ENCODE data around the gene RAB11FIP4.

Gene RAB11FIP4

DNA sequence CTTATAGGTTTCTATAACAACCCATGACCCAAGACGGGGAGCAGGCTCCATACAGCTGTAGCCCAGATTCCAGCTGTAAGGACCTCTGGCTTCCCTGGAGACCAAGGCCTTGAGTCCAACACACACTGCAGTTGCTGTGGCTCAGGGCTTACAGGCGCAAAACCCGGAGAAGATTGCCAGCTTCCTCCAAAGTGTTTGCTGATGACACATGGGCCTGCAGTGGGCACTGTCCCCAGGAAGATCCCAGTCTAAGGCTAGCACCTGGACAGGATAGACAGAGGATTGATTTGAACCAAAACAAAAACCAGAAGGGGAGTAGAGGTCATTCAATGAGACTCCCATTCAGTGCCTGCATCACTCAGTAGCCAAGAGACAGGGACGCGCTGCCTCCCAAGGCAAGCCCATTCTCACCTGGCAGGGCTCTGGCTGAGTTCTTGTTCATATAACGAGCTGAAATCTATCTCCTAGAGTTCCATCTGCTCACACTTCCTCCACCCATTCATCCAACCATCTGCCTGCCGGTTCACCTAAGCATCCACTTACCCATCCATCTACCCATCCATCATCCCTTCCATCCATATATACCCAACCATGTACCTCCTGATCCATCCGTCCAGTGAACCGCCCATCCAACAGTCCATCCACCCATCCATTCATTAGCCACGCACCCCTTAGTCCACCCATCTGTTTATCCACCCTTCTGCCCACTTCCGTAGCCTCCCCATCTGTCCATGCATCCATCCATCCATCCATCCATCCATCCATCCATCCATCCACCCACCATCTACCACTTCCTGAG lies 10.2 kb downstream of the RAB11FIP4 start:
- TF ChIP-seq, protein P1, sequence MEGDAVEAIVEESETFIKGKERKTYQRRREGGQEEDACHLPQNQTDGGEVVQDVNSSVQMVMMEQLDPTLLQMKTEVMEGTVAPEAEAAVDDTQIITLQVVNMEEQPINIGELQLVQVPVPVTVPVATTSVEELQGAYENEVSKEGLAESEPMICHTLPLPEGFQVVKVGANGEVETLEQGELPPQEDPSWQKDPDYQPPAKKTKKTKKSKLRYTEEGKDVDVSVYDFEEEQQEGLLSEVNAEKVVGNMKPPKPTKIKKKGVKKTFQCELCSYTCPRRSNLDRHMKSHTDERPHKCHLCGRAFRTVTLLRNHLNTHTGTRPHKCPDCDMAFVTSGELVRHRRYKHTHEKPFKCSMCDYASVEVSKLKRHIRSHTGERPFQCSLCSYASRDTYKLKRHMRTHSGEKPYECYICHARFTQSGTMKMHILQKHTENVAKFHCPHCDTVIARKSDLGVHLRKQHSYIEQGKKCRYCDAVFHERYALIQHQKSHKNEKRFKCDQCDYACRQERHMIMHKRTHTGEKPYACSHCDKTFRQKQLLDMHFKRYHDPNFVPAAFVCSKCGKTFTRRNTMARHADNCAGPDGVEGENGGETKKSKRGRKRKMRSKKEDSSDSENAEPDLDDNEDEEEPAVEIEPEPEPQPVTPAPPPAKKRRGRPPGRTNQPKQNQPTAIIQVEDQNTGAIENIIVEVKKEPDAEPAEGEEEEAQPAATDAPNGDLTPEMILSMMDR (IDR thresholded peaks at IDR 0.05; ENCODE audit: low read depth, low read length): no peak
- no peak for DNase-seq (ENCODE audit: extremely low read depth, low read depth)

DNA sequence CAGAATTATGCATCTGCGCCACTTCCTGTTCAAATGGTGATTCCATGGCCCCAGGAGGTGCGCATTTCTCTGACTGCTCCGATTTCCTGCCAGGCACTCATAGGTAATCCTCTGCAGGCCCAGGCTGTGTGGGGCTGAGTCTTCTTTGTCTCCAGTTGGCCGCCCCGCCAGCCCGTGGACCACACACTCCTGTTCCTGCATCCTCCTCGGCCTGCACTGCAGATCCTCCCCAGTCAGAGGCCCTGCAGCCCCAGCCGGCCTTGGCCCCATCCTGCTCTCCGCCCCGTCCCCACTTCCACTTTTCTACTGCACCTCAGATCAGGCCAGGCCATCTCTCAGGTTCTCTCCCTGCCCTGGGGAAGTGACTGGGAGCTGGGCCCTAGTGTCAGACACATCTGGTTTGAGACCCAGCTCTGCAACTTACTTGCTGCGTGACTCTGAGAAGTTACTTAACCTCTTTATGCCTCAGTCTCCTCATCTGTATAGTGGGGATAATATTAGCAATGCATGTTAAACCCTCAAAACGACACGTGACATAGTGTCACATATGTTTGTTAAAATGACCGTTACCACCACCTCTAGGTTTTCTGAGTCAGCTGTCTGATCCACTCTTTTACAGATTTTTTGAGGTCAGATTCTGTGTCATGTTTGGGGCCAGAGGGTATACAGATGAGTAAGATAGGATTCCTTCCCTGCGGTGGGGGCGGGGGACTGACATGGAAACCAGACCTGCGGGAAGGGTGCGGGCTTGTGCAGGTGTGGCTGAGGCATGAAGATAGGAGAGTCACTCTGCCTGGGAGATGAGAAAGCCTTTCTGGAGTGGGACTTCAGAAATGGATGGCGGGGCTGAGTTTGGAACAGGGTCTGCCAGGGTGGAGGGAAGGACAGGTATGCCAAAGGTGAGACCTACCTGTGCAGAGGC lies 12.8 kb downstream of the RAB11FIP4 start:
- no peak for DNase-seq (ENCODE audit: extremely low read depth, low read depth)
- TF ChIP-seq, protein P1 (IDR thresholded peaks at IDR 0.05; ENCODE audit: low read depth, low read length): no peak

DNA sequence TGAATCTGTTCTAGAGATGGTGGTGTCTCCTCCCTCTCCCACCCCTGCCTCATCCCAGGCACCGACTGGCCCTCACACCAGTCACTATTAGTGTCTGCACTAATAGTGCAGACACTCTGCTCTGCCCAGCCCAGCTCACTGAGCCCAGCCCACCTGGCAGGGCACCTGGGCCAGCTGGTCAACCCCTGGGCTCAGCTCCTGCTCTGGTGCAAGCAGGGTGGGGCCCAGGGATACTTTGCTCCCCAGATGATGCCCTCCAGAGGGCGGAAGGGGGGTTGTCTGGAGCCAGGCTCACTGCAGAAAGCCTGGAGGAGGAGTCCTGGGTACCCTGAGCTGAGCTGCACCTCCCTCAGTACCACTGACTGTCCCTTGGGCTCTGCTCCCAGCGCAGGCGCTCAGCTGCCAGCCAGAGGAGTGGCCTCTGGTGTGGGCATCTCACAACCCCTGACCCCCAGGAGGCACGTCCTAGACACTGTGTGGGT lies 14.5 kb downstream of the RAB11FIP4 start:
- DNase-seq (ENCODE audit: extremely low read depth, low read depth): no peak

DNA sequence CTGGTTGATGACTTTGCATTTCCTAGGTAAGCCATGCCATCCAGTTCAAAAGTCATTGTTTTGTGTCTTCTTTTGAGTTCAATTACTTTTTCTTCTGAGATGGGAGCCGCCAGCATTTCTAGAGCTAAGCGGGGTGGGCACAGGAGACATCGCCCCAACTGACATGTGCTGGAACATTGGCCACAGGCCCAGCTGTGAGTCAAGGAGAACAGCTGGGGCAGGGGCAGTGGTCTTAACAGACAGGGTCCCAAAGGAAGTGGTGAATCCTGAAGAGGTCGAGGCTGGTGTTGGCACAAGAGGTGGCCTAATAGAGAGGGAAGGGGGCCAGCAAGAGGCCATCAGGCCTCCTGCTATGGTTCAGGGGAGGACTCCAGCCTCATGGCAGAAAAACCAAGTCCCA lies 17.1 kb downstream of the RAB11FIP4 start:
- no peak for DNase-seq (ENCODE audit: extremely low read depth, low read depth)
- TF ChIP-seq, protein P1 (IDR thresholded peaks at IDR 0.05; ENCODE audit: low read depth, low read length): no peak

More for the DNA sequence above, 14.5 kb downstream of the RAB11FIP4 start:
- TF ChIP-seq, protein P1 (IDR thresholded peaks at IDR 0.05; ENCODE audit: low read depth, low read length): no peak

DNA sequence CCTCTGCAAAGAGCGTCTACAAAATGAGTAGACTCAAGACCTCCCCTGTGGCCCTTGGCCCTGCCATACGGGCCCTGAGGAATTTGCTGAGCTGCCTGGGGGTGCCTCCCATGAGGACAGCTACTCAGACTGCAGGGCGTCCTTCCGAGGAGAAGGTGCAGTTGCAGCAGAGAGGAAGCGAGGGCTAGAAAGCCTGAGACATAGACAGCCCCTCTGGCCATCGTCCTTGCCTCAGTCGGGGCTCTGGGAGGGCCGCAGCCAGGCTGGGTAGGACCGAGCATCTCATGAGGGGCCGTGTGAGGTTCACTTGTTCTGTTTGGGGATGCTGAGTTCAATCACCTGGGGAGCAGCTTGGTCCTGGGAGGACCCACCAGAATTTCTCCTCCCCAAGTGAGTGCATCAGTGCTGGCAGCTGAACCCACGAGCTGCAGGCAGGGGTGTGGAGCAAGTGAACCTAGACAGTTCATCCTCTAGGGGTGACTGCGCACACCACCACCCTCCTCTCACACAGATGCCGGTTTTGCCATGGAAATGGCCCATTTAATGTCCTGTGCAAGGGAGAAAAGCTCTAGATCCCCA lies 20.3 kb downstream of the RAB11FIP4 start:
- no peak for DNase-seq (ENCODE audit: extremely low read depth, low read depth)
- TF ChIP-seq, protein P1 (IDR thresholded peaks at IDR 0.05; ENCODE audit: low read depth, low read length): no peak

DNA sequence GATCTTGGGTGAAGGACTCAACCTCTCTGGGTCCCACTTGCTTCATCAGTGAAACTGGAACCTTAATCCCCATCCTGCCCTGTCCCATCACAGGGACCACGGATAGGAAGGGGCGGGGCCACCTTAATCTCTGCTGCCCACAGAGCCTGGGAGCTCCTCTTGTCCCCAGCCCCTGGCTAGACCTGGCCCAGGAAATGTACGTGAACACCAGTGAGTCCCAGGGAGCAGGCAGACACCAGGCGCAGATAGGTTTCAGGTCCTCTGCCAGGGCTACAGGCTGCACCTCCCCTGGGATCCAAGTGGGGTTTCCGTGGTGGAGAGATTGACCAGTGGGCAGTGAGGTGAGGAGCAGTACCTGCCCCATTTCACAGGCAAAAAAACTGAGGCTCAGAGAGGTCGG lies 21.0 kb downstream of the RAB11FIP4 start:
- TF ChIP-seq, protein P1 (IDR thresholded peaks at IDR 0.05; ENCODE audit: low read depth, low read length): no peak
- no peak for DNase-seq (ENCODE audit: extremely low read depth, low read depth)
